Left colon (tissue), 2 donors: ENCODE measurements around the gene PSG1. TPM values are rescaled to one million over a fixed set of nuclear protein-coding genes. Genes with fewer than 3 reads are reported as not detected.
A peak's percentile ranks its signal among the peaks of the same experiment; 100 is the strongest.
"Not testable (repeated sequence)": the region's sequence is repeated elsewhere in the genome, so short reads cannot be mapped to it uniquely, and the experiment has no call there.

Source experiments
- ATAC-seq: fragments of 200-7000 bp; cut with Tn5 transposase; one replicate; pipeline ENCODE4 v1.9.1; 2020; ENCODE audit warnings: mild to moderate bottlenecking, moderate library complexity
- DNase-seq, 2 donors: peaks; one replicate each; pipeline ENCODE4 v3.0.0-alpha.2; 2020
- intact Hi-C, 2 donors: fragments of 100-400 bp; cut with DNase I in 1 of 2; cut with micrococcal nuclease in 1 of 2; formaldehyde crosslinking; loops; one replicate each; pipeline versions ENCODE4 v1.11.2 to v1.14.0; 2022; cut with DNase I, micrococcal nuclease
- long read RNA-seq: library from polyadenylated mRNA; unstranded; transcript quantifications from one replicate; pipeline ENCODE4 v2.0.0, GENCODE V29; 2021
- total RNA-seq, 2 donors: library from RNA; stranded (reverse); fragmentation: NEBNext Ultra II Directional; extraction: Animal tissue kit (Norgen Biotek cat#: 25700); gene quantifications; one replicate each; pipeline ENCODE4 v1.2.1, GENCODE V29; 2021
- donor health status: DM: no; HTN: no; CAD: no.
- donor health status: DM: yes; HTN: yes; CAD: no.

The PSG1 gene
- not detected for total RNA-seq
- long read RNA-seq: 0 reads

GRCh38 chr19:42879613-42880012, at the start of gene PSG1:
TSS of gene PSG1 (minus strand) at chr19:42879713. CDS start at chr19:42879581, 132 bp downstream.
- ATAC-seq (no peak), DNase-seq (no peak)
- intact Hi-C loops: no loop called here

- DNase-seq: no peak
- ATAC-seq: no peak
- intact Hi-C loops: no loop called here
These were observed 49.4 kb upstream of the PSG1 start for GRCh38 chr19:42928896-42929295.

GRCh38 chr19:42926781-42927180, 47.3 kb upstream of the PSG1 start:
- intact Hi-C loops: no loop called here
- ATAC-seq: no peak

GRCh38 chr19:42923106-42923505, 43.6 kb upstream of the PSG1 start:
- ATAC-seq, intact Hi-C loops: not testable (repeated sequence)
- peak in 1 of 2 donors; percentile 12 for DNase-seq

More at GRCh38 chr19:42926781-42927180, 47.3 kb upstream of the PSG1 start:
- DNase-seq: no peak

- ATAC-seq, DNase-seq, intact Hi-C loops: not testable (repeated sequence)
These were observed 41.5 kb upstream of the PSG1 start for GRCh38 chr19:42920971-42921370.

- intact Hi-C loops: no loop called here
- ATAC-seq: no peak
- DNase-seq: no peak
These were observed 40.2 kb upstream of the PSG1 start for GRCh38 chr19:42919757-42920079.

- intact Hi-C loops, ATAC-seq, DNase-seq: not testable (repeated sequence)
These were observed 39.7 kb upstream of the PSG1 start for GRCh38 chr19:42919070-42919756.

GRCh38 chr19:42918377-42919069, 39.0 kb upstream of the PSG1 start:
- intact Hi-C loops: not testable (repeated sequence)

GRCh38 chr19:42917634-42918033, 38.1 kb upstream of the PSG1 start, which contains the start of gene PSG6:
TSS of gene PSG6 (minus strand) at chr19:42917894. CDS start at chr19:42917792, 102 bp downstream.
- intact Hi-C loops, DNase-seq, ATAC-seq: not testable (repeated sequence)

More at GRCh38 chr19:42918377-42919069, 39.0 kb upstream of the PSG1 start:
- ATAC-seq, DNase-seq: not testable (repeated sequence)

- intact Hi-C loops, ATAC-seq: not testable (repeated sequence)
These were observed 37.4 kb upstream of the PSG1 start for GRCh38 chr19:42916931-42917330.

GRCh38 chr19:42913516-42913915, 34.0 kb upstream of the PSG1 start:
- DNase-seq, intact Hi-C loops, ATAC-seq: not testable (repeated sequence)

More at GRCh38 chr19:42916931-42917330, 37.4 kb upstream of the PSG1 start:
- DNase-seq: not testable (repeated sequence)

- intact Hi-C loops, DNase-seq: not testable (repeated sequence)
These were observed 33.4 kb upstream of the PSG1 start for GRCh38 chr19:42912941-42913340.

GRCh38 chr19:42911731-42912130, 32.2 kb upstream of the PSG1 start:
- DNase-seq, ATAC-seq, intact Hi-C loops: not testable (repeated sequence)

More at GRCh38 chr19:42912941-42913340, 33.4 kb upstream of the PSG1 start:
- not testable (repeated sequence) for ATAC-seq

- DNase-seq, ATAC-seq: not testable (repeated sequence)
These were observed 26.6 kb upstream of the PSG1 start for GRCh38 chr19:42906162-42906561.

GRCh38 chr19:42900561-42900960, 21.0 kb upstream of the PSG1 start:
- intact Hi-C loops, ATAC-seq, DNase-seq: not testable (repeated sequence)

More at GRCh38 chr19:42906162-42906561, 26.6 kb upstream of the PSG1 start:
- intact Hi-C loops: not testable (repeated sequence)

GRCh38 chr19:42899674-42900073, 20.2 kb upstream of the PSG1 start:
- ATAC-seq, intact Hi-C loops, DNase-seq: not testable (repeated sequence)

GRCh38 chr19:42899110-42899509, 19.6 kb upstream of the PSG1 start:
- ATAC-seq, intact Hi-C loops, DNase-seq: not testable (repeated sequence)

- intact Hi-C loops, ATAC-seq, DNase-seq: not testable (repeated sequence)
These were observed 19.1 kb upstream of the PSG1 start for GRCh38 chr19:42898656-42899055.

- ATAC-seq, intact Hi-C loops, DNase-seq: not testable (repeated sequence)
These were observed 18.2 kb upstream of the PSG1 start for GRCh38 chr19:42897729-42898128.
